Peyer's patch (tissue), 4 donors: ENCODE measurements around the gene SERPINA10. TPM values are rescaled to one million over a fixed set of nuclear protein-coding genes. Genes with fewer than 3 reads are reported as not detected.
"Not testable (repeated sequence)": the region's sequence is repeated elsewhere in the genome, so short reads cannot be mapped to it uniquely, and the experiment has no call there.

ENCODE experiments used
- DNase-seq, 3 donors: peaks; one replicate each; pipeline ENCODE4 v3.0.0-alpha.2; 2017 to 2019
- H3K27ac ChIP-seq, 4 donors: fragments of 200-600 bp; sonication (generic); one replicate each; pipeline ENCODE4 v1.5.1; 2016 to 2019
- H3K27me3 ChIP-seq, 2 donors: fragments of 200-600 bp; sonication (generic); one replicate each; pipeline ENCODE4 v1.5.1; 2019
- H3K36me3 ChIP-seq, 3 donors: fragments of 200-600 bp; sonication (generic); one replicate each; pipeline ENCODE4 v1.5.1; 2016 to 2019
- H3K4me1 ChIP-seq, 4 donors: fragments of 200-600 bp; sonication (generic); one replicate each; pipeline ENCODE4 v1.5.1; 2016 to 2019
- H3K4me3 ChIP-seq, 4 donors: fragments of 200-600 bp; sonication (generic); 1 replicate in 3 of 4; 2 replicates in 1 of 4; pipeline ENCODE4 v1.5.1; 2016 to 2019; ENCODE audit warnings: mild to moderate bottlenecking in 1 of 4
- H3K9me3 ChIP-seq, 4 donors: fragments of 200-600 bp; sonication (generic); one replicate each; pipeline ENCODE4 v1.5.1; 2016 to 2019; ENCODE audit warnings: mild to moderate bottlenecking in 1 of 4
- POLR2A ChIP-seq, 2 donors: fragments of 450-650 bp; IDR thresholded peaks; one replicate each; pipeline ENCODE4 v1.5.1; 2017; ENCODE audit warnings: antibody characterized with exemption in 2 of 2, mild to moderate bottlenecking in 2 of 2, moderate library complexity in 2 of 2
- total RNA-seq, 4 donors: library from RNA; depleted of rRNA; stranded (reverse); fragments of >200 nt; gene quantifications; one replicate each; pipeline ENCODE4 v1.1.0, GENCODE V29; 2016
- TF ChIP-seq, protein P1 (sequence below), 6 experiments: fragments of 450-650 bp in 4 of 6; fragments of 200-600 bp in 2 of 6; sonication (generic) in 1 of 6; IDR thresholded peaks; one replicate each; pipeline ENCODE4 v1.5.1; 2017 to 2019; ENCODE audit warnings: antibody characterized with exemption in 6 of 6, mild to moderate bottlenecking in 3 of 6, moderate library complexity in 1 of 6

The SERPINA10 gene
- total RNA-seq, 4 donors from 2014 or later: not detected

DNA sequence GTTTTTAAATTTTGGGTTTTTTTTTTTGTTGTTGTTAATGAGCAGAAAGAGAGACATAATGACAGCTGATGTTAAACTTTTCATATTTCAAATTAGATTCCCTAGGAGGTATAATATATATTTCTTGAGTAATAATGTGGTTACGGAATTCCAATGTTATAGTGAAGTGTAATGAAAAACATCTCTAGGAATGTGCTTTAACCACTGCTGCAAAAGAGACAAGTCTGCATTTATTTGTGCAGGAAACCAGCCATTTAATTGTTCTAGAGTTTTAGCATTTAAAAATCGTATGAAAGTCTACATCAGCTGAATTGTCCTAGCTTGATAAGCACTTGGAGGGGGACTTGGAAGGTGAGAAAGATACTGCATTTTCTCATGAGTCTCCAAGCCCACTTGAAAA lies 14.3 kb downstream of the SERPINA10 start:
- H3K36me3 ChIP-seq: no peaks in the 10 kb centered on the region

DNA sequence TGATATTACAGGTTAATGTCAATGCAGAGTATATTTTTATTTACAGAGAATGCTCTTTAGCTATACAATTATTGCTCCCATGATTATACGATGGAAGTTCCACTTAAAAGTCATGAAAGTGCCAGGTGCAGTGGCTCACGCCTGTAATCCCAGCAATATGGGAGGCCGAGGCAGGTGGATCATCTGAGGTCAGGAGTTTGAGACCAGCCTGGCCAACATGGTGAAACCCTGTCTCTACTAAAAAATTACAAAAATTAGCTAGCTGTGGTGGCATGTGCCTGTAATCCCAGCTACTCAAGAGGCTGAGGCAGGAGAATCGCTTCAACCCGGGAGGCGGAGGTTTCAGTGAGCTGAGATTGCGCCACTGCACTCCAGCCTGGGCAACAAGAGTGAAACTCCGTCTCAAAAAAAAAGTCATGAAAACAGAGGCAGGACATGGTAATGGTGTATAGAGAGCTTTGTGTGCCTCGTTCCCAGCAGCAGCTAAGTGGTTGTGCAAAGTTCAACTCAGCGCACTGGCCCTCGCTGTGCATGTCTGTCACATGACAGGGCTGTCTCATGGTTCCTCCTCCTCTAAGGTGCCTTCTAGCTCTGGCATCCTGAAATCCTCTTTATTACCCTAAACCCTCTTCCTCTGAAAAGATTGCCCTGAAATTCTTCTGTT lies 16.0 kb downstream of the SERPINA10 start:
- not testable (repeated sequence) for H3K4me3 ChIP-seq, H3K36me3 ChIP-seq, H3K27me3 ChIP-seq, H3K9me3 ChIP-seq, H3K27ac ChIP-seq, H3K4me1 ChIP-seq
- peak in 1 of 3 donors; percentile 71 for DNase-seq

More for the DNA sequence above, 14.3 kb downstream of the SERPINA10 start:
- Histone ChIP-seq H3K27ac (no peak overlapping the region), H3K9me3 (no peaks in the 10 kb centered on the region), H3K4me3 (no peak overlapping the region), H3K4me1 (no peaks in the 10 kb centered on the region), H3K27me3 (no peaks in the 10 kb centered on the region)
- TF ChIP-seq, protein P1, sequence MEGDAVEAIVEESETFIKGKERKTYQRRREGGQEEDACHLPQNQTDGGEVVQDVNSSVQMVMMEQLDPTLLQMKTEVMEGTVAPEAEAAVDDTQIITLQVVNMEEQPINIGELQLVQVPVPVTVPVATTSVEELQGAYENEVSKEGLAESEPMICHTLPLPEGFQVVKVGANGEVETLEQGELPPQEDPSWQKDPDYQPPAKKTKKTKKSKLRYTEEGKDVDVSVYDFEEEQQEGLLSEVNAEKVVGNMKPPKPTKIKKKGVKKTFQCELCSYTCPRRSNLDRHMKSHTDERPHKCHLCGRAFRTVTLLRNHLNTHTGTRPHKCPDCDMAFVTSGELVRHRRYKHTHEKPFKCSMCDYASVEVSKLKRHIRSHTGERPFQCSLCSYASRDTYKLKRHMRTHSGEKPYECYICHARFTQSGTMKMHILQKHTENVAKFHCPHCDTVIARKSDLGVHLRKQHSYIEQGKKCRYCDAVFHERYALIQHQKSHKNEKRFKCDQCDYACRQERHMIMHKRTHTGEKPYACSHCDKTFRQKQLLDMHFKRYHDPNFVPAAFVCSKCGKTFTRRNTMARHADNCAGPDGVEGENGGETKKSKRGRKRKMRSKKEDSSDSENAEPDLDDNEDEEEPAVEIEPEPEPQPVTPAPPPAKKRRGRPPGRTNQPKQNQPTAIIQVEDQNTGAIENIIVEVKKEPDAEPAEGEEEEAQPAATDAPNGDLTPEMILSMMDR (IDR thresholded peaks at IDR 0.05): no peak
- no peak for TF ChIP-seq POLR2A (IDR thresholded peaks at IDR 0.05)
- no peak for DNase-seq

DNA sequence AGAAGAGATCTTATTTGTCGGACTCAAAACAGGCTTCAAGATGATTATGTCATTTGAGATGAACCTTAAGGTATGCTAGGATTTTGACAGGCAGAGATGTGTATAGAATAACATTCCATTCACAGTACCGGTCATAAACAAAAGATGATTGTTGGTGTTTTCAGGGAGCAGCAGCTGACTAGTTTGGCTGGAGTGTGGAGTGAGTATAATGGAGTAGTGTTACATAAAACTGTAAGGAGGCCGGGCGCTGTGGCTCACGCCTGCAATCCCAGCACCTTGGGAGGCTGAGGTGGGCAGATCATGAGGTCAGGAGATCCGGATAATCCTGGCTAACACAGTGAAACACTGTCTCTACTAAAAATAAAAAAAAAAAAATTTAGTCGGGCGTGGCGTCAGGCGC lies 23.9 kb downstream of the SERPINA10 start:
- H3K36me3 ChIP-seq: no peaks in the 10 kb centered on the region
- no peak overlapping the region for H3K27ac ChIP-seq
- no peaks in the 10 kb centered on the region for H3K9me3 ChIP-seq
- no peaks in the 10 kb centered on the region for H3K4me1 ChIP-seq
- TF ChIP-seq, protein P1 (IDR thresholded peaks at IDR 0.05): no peak
- TF ChIP-seq POLR2A (IDR thresholded peaks at IDR 0.05): no peak
- H3K27me3 ChIP-seq: no peaks in the 10 kb centered on the region
- DNase-seq: no peak
- no peak overlapping the region for H3K4me3 ChIP-seq

DNA sequence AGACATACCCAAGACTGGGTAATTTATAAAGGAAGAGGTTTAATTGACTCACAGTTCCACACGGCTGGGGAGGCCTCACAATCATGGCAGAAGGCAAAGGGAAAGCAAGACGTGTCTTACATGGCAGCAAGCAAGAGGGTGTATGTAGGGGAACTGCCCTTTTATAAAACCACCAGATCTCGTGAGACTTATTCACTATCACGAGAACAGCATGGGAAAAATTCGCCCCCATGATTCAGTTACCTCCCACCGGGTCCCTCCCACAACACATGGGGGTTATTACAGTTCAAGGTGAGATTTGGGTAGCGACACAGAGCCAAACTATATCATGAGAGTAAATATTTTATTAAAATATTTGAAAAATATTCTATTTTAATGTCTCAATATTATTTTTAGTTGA lies 24.5 kb downstream of the SERPINA10 start:
- H3K36me3 ChIP-seq, H3K27me3 ChIP-seq, H3K4me3 ChIP-seq, DNase-seq, H3K4me1 ChIP-seq, H3K27ac ChIP-seq, H3K9me3 ChIP-seq: not testable (repeated sequence)

DNA sequence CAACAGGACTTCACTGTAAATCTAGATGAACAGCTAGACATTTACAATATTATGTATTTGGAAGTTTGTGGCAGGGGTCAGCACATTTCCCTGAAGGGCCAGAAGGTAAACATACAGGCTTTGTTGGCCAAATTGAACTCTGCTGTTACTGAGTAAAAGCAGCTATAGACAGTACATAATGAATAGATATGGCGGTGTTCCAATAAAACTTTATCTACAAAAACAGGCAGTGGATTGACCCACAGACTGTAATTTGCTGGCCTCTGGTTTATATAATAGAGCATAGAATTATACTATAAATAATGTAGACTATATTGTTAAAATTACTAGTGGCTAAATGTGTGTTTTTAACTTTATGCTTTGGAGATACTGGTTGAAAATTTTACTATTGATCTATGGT lies 25.7 kb downstream of the SERPINA10 start:
- no peak overlapping the region for H3K4me3 ChIP-seq
- DNase-seq: no peak
- H3K36me3 ChIP-seq: no peaks in the 10 kb centered on the region
- no peaks in the 10 kb centered on the region for H3K9me3 ChIP-seq
- no peak overlapping the region for H3K27ac ChIP-seq
- TF ChIP-seq, protein P1 (IDR thresholded peaks at IDR 0.05): no peak
- TF ChIP-seq POLR2A (IDR thresholded peaks at IDR 0.05): no peak
- no peaks in the 10 kb centered on the region for H3K4me1 ChIP-seq
- H3K27me3 ChIP-seq: no peaks in the 10 kb centered on the region

DNA sequence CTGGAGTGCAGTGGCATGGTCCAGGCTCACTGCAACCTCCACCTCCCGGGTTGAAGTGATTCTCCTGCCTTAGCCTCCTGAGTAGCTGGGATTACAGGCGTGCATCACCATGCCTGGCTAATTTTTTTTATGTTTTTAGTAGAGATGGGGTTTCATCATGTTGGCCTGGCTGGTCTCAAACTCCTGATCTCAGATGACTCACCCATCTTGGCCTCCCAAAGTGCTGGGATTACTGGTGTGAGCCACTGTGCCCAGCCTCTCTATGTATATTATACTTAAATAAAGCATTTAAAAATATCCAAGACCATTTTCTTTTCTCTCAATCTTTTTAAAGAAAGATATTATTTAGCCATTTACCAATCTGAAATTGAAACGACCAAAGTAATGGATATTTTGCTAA lies 28.9 kb downstream of the SERPINA10 start:
- H3K4me1 ChIP-seq, H3K36me3 ChIP-seq, DNase-seq, H3K4me3 ChIP-seq, H3K27me3 ChIP-seq, H3K9me3 ChIP-seq, H3K27ac ChIP-seq: not testable (repeated sequence)

DNA sequence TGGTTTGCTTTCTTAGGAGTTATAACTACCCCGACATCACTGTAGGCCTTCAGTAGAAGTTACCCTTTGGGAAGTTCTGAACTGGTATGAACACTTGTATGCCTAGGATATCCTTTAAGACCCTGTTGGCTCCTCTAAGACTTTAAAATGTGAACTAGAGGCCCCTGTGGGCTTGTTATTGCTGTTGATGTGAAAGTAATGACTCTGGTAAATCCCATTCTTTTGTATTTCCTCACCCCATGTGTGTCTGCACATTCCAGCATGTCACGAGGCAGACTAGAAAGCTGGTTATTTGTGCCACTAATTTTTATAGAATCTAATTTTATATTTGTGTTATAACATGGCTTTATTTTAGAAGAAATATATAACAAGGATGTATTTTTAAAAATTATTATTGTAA lies 48.9 kb downstream of the SERPINA10 start:
- Histone ChIP-seq H3K9me3 (no peaks in the 10 kb centered on the region), H3K27me3 (no peaks in the 10 kb centered on the region), H3K27ac (no peak overlapping the region), H3K4me1 (no peaks in the 10 kb centered on the region), H3K36me3 (no peaks in the 10 kb centered on the region), H3K4me3 (no peak overlapping the region)
- no peak for TF ChIP-seq POLR2A (IDR thresholded peaks at IDR 0.05)
- TF ChIP-seq, protein P1 (IDR thresholded peaks at IDR 0.05): no peak
- DNase-seq: no peak
